ENCODE data around the gene CLEC17A. TPM values are rescaled to one million over a fixed set of nuclear protein-coding genes. Genes with fewer than 3 reads are reported as not detected.
"Not testable (repeated sequence)": the region's sequence is repeated elsewhere in the genome, so short reads cannot be mapped to it uniquely, and the experiment has no call there.

CLEC17A gene
- total RNA-seq, 1 donor from 2014 or later = 0.31 TPM

DNA sequence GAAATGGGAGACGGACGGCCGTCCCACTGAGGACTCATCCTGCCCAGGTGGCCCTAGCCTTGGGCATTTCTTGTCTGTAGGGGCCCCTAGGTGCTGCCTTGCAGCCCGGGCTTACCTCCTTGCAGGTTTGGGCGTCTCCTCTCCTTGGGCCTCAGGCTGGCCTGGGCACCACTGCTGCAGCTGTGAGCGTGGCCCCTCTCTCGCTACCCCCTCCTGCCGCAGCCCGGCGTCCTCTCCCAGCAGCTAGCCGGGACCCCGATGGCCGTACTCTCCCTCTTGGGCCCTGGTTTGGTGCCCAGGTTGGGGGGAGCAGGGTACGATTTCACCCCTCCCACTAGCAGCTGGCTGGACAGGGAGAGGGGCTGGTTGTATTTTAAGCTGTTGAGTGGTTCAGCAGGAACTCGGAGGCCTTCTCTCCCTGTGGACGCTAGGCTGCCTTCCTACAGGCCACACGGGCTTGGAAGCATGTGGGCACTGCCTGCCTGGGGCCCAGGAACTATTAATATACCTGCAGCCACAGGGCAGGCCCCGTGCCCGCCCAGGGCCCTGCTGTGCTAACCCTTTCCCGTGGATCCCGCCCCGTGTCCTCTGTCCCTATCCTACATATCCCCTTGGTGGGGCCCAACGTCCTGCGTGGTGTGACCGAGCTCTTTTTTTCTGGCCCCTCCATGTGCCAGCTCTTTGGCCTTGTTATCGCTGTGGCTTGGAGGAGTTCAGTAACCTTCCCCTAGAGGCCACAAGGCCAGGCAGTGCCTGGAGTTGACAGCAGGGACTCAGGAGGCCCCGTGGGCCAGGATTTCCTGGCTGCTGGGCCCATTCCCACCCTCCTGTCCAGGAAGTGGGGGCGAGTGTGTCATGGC is 22.7 kb upstream of the CLEC17A start:
- DNase-seq = no peak

DNA sequence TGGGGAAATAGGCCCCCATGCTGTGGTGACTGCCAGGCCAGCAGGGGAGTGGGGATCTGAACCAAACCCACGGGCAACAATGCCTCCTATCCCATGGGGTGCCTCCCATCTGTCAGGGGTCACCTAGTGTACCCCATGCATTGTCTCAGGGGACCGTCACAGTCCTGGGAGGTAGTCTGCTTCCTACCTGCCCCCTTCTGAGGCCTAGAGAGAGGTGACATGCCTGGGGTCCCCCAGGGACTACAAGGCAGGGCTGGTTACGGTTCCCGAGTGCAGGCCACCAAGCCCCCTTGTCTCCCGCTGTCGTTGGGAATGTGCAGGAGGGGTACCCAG is 22.1 kb upstream of the CLEC17A start:
- DNase-seq = no peak

- DNase-seq = no peak
Measured at GRCh38 chr19:14561249-14561648, 21.6 kb upstream of the CLEC17A start.

GRCh38 chr19:14561847-14562351 is 21.0 kb upstream of the CLEC17A start:
- no peak for DNase-seq

GRCh38 chr19:14562660-14563589 is 20.0 kb upstream of the CLEC17A start:
- DNase-seq = no peak

DNA sequence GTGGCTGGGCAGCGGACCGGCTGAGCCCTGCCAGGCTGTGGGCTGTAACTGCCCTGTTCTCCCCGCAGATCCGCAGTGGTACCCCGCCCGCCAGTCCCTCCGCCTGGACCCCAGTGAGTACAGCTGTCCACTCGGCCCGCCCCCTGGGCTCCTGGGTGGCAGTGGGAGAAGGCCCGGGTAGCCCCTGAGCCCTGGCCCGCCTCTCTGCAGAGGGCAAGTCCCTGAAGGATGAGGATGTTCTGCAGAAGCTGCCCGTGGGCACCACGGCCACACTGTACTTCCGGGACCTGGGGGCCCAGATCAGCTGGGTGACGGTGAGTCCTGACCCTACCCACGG is 19.3 kb upstream of the CLEC17A start:
- no peak for DNase-seq

- no peak for DNase-seq
Measured at GRCh38 chr19:14563989-14564651, 18.8 kb upstream of the CLEC17A start.

DNA sequence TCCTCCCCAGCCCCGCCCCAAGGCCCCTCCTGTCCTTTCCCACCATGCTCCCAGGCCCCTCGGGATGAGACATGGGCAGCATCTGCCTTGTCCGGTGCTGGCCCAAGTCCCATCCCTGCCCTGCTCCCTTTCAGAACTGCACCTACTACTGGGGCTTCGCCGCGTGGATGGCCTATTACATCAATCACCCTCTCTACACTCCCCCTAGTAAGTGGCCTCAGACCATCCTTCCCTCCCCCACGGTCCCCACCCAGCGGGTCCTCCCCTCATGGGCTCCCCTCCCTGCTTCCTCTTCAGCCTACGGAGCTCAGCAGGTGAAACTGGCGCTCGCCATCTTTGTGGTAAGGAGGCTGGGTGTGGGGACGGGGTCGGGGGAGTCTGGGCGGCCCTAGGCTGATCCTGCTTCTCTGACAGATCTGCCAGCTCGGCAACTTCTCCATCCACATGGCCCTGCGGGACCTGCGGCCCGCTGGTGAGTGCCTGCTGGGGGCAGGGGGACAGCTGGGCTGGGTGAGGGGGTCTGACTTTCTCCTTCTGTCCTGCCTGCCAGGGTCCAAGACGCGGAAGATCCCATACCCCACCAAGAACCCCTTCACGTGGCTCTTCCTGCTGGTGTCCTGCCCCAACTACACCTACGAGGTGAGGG is 18.1 kb upstream of the CLEC17A start:
- not testable (repeated sequence) for DNase-seq

DNA sequence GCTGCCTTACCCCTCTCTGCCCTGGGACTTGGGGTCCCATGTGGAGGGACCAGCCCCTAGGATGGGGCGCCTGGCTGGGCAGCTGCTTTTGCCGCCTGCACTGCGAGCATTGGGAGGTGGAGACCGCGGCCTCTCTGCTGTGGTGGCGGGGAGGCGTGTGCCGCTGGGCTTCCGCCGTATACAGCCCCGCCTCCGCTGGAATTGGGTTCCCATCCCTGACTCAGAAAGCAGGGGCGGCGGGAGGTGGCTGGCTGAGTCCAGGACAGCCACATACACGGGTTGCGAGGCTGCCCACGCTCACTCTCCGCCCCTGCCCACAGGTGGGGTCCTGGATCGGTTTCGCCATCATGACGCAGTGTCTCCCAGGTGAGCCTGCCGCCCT is 17.6 kb upstream of the CLEC17A start:
- peak; percentile 68 for DNase-seq

GRCh38 chr19:14565765-14566711 is 16.8 kb upstream of the CLEC17A start:
- DNase-seq = no peak

- no peak for DNase-seq
Measured at GRCh38 chr19:14566712-14567077, 16.2 kb upstream of the CLEC17A start.

- no peak for DNase-seq
Measured at GRCh38 chr19:14567079-14567478, 15.8 kb upstream of the CLEC17A start.

GRCh38 chr19:14570864-14571527 is 11.9 kb upstream of the CLEC17A start:
- DNase-seq = no peak

DNA sequence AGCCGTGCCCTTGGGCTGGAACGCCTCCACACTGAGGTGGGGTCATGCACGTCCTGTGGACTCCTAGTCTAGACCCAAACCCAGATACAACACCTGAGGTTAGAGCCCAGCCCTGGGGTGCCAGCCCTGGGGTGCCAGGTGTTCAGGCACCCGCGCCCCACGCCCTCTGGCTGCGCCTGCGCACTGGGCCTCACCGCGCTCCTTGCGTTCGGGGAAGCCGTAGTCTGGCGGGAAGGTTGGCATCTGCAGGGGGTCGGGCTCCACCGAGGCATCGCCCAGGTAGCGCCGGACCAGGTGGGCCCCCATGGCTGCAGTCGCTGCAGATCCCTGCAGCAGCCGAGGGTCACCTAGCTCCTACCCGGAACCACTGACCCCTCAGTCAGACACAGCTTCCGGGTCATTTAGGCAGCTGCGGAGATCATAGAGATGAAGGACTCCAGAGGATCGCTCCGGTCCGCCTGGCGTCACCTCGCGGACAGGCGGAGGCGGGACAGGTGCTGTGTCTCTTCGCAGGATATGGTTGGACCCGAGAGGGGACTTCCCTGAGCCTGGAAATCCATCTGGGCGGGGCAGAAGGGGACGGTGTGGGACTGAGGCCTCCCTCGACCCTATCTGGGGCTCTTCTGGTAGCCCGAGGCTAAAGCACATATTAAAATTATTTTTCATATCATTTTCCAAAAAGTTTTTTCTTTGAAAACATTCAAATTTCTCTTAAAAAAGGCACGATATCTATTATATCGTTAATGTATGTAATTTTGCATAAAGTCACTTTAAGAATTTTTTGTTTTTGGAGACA is 11.0 kb upstream of the CLEC17A start, which contains the start of gene NDUFB7:
Gene NDUFB7, minus strand, starts transcription at position 372 of the 796 bp plus-strand sequence. Its CDS starts 66 bp downstream, at position 306.
- peak; percentile 90 for DNase-seq

DNA sequence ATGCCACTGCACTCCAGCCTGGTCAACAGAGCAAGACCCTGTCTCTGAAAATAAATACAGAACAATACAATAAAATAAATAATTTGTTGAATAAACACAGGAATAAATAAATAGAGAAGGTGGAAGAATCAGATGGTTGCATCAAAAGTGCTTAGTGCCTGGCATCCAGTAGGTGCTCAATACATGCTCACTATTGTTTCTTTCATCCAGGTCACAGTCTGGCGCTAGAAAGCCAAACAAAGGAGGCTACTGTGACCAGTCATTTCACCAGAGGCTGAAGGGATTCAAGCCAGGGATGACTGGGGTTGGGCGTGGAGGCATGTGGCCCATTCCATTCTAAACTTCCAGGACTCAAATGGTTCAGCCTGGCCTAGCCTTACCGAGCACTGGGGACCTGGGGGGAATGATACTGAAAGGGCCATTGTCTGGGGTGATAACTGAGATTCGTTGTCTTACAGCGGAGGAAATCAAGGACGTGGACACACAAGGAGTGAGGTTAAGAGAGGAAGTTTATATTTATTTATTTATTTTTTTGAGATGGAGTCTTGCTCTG is 7.4 kb upstream of the CLEC17A start:
- DNase-seq = no peak

- no peak for DNase-seq
Measured at GRCh38 chr19:14576363-14576762, 6.5 kb upstream of the CLEC17A start.

DNA sequence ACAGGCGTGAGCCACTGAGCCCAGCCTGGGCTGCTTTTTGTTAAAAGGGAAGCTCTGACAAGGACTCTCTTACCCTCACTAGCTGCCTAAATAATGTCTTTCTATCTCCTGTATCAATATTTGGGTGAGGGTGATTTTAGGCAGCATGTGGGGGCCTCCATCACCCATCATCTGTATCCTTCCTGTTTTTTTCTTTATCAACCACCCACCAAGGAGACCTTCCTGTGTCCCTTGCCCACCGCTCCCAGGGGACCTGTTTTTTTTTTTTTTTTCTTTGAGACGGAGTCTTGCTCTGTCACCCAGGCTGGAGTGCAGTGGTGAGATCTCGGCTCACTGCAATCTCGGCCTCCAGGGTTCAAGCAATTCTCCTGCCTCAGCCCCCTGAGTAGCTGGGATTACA is 5.6 kb upstream of the CLEC17A start:
- no peak for DNase-seq

GRCh38 chr19:14577885-14578427 is 4.9 kb upstream of the CLEC17A start:
- DNase-seq = no peak

Data from occipital lobe (tissue), 2 donors.